Trophoblast cell (in vitro differentiated cells and primary cell): ENCODE measurements around the gene USP5.

Experiments
- DNase-seq, 2 donors: peaks; one replicate each; pipeline ENCODE4 v3.0.0-alpha.2; 2016
- H2AFZ ChIP-seq: 2 replicates; pipeline ENCODE4 v1.6.1; 2013; ENCODE audit warnings: low read length, moderate library complexity, mild to moderate bottlenecking; ENCODE audit not compliant: insufficient read depth, poor library complexity
- H2AK5ac ChIP-seq: 2 replicates; pipeline ENCODE4 v1.6.1; 2013; ENCODE audit warnings: mild to moderate bottlenecking, low read length
- H2BK120ac ChIP-seq: 2 replicates; pipeline ENCODE4 v1.6.1; 2013; ENCODE audit warnings: low read length, mild to moderate bottlenecking, moderate library complexity; ENCODE audit not compliant: insufficient read depth, poor library complexity
- H2BK12ac ChIP-seq: 2 replicates; pipeline ENCODE4 v1.6.1; 2013; ENCODE audit warnings: mild to moderate bottlenecking, low read length, moderate library complexity
- H2BK5ac ChIP-seq: 2 replicates; pipeline ENCODE4 v1.6.1; 2013; ENCODE audit warnings: low read length, low read depth, moderate library complexity, mild to moderate bottlenecking; ENCODE audit not compliant: poor library complexity
- H3K14ac ChIP-seq: 2 replicates; pipeline ENCODE4 v1.6.1; 2013; ENCODE audit warnings: mild to moderate bottlenecking, low read length
- H3K18ac ChIP-seq: 2 replicates; pipeline ENCODE4 v1.6.1; 2013; ENCODE audit warnings: mild to moderate bottlenecking, low read length
- H3K23ac ChIP-seq: 2 replicates; pipeline ENCODE4 v1.6.1; 2013; ENCODE audit warnings: low read length
- H3K27ac ChIP-seq: 2 replicates; pipeline ENCODE4 v1.5.1; 2013; ENCODE audit warnings: low read depth, mild to moderate bottlenecking, inconsistent platforms, low read length, moderate library complexity
- H3K27me3 ChIP-seq: 2 replicates; pipeline ENCODE4 v1.6.1; 2013; ENCODE audit warnings: inconsistent platforms, mild to moderate bottlenecking, low read length, moderate library complexity; ENCODE audit not compliant: insufficient read depth
- H3K36me3 ChIP-seq, 2 experiments: 1 replicate in 1 of 2; 2 replicates in 1 of 2; pipeline ENCODE4 v1.6.1; 2013; ENCODE audit warnings: low read length in 2 of 2, mild to moderate bottlenecking in 2 of 2, moderate library complexity in 1 of 2; ENCODE audit not compliant: insufficient read depth in 2 of 2, control insufficient read depth in 1 of 2
- H3K4ac ChIP-seq: 2 replicates; pipeline ENCODE4 v1.6.1; 2013; ENCODE audit warnings: low read depth, mild to moderate bottlenecking, low read length, moderate library complexity
- H3K4me1 ChIP-seq, 2 experiments: 1 replicate in 1 of 2; 2 replicates in 1 of 2; pipeline ENCODE4 v1.6.1; 2013; ENCODE audit warnings: low read length in 2 of 2, mild to moderate bottlenecking in 2 of 2, moderate library complexity in 1 of 2; ENCODE audit not compliant: insufficient read depth in 2 of 2, control insufficient read depth in 1 of 2
- H3K4me2 ChIP-seq: 2 replicates; pipeline ENCODE4 v1.6.1; 2013; ENCODE audit warnings: inconsistent platforms, mild to moderate bottlenecking, low read length, moderate library complexity
- H3K4me3 ChIP-seq: 2 replicates; pipeline ENCODE4 v1.5.1; 2013; ENCODE audit warnings: mild to moderate bottlenecking, low read depth, low read length, inconsistent platforms
- H3K79me1 ChIP-seq: one replicate; pipeline ENCODE4 v1.6.1; 2013; ENCODE audit warnings: low read length
- H3K79me2 ChIP-seq: 2 replicates; pipeline ENCODE4 v1.6.1; 2013; ENCODE audit warnings: low read length, mild to moderate bottlenecking; ENCODE audit not compliant: control insufficient read depth, insufficient read depth, poor library complexity
- H3K9ac ChIP-seq: 2 replicates; pipeline ENCODE4 v1.6.1; 2013; ENCODE audit warnings: mild to moderate bottlenecking, low read length
- H3K9me3 ChIP-seq: 2 replicates; pipeline ENCODE4 v1.6.1; 2013; ENCODE audit warnings: low read depth, mild to moderate bottlenecking, control low read depth, inconsistent platforms, low read length; ENCODE audit not compliant: insufficient read depth
- H4K12ac ChIP-seq: 2 replicates; pipeline ENCODE4 v1.6.1; 2013; ENCODE audit warnings: low read depth, mild to moderate bottlenecking, low read length, moderate library complexity
- H4K8ac ChIP-seq: 2 replicates; pipeline ENCODE4 v1.6.1; 2013; ENCODE audit warnings: low read depth, mild to moderate bottlenecking, low read length, moderate library complexity
- H4K91ac ChIP-seq: one replicate; pipeline ENCODE4 v1.6.1; 2013; ENCODE audit warnings: low read depth, mild to moderate bottlenecking, low read length, moderate library complexity
- WGBS: extraction: QIAGEN DNeasy Blood & Tissue Kit; methylation state at CpG from one replicate; pipeline ENCODE4 v1.1.7; 2013; ENCODE audit warnings: missing lambda C conversion rate; ENCODE audit not compliant: insufficient read length, insufficient coverage; ENCODE audit errors: extremely low coverage; 5-methylcytosine and 5-hydroxymethylcytosine counted together

USP5 gene

GRCh38 chr12:6818222-6818621 is 33.7 kb upstream of the USP5 start:
- Histone ChIP-seq H3K9me3 (peaks cover 5% of the 10 kb centered on the region), H2BK12ac (no peak overlapping the region), H4K12ac (no peak overlapping the region), H3K4me3 (no peak overlapping the region), H2AFZ (no peak overlapping the region), H2BK120ac (no peak overlapping the region), H4K8ac (no peak overlapping the region), H3K23ac (no peak overlapping the region), H3K18ac (no peak overlapping the region), H3K79me1 (peaks cover 5% of the 10 kb centered on the region), H2BK5ac (no peak overlapping the region), H3K4ac (no peak overlapping the region), H2AK5ac (no peak overlapping the region), H3K27ac (no peak overlapping the region), H3K36me3 (no peaks in the 10 kb centered on the region), H3K14ac (no peak overlapping the region), H3K4me2 (no peak overlapping the region), H4K91ac (no peak overlapping the region), H3K79me2 (no peaks in the 10 kb centered on the region), H3K27me3 (no peaks in the 10 kb centered on the region), H3K4me1 (peaks cover 12 to 17% of the 10 kb centered on the region in 2 experiments), H3K9ac (no peak overlapping the region)
- DNase-seq = no peak
- WGBS = no CpG with 5 or more reads among the region's 10 CpGs

GRCh38 chr12:6818645-6819044 is 33.3 kb upstream of the USP5 start:
- H3K27me3 ChIP-seq = no peaks in the 10 kb centered on the region
- no peak overlapping the region for H4K12ac ChIP-seq
- H3K4ac ChIP-seq = no peak overlapping the region
- H4K91ac ChIP-seq = no peak overlapping the region
- H2BK12ac ChIP-seq = no peak overlapping the region
- no peak overlapping the region for H2BK120ac ChIP-seq
- no peak overlapping the region for H4K8ac ChIP-seq
- no peak overlapping the region for H3K18ac ChIP-seq
- peaks cover 12 to 21% of the 10 kb centered on the region in 2 experiments for H3K4me1 ChIP-seq
- DNase-seq = no peak
- H3K27ac ChIP-seq = no peak overlapping the region
- H3K14ac ChIP-seq = no peak overlapping the region
- no peak overlapping the region for H3K4me2 ChIP-seq
- H3K79me2 ChIP-seq = no peaks in the 10 kb centered on the region
- no peak overlapping the region for H3K23ac ChIP-seq
- H3K9me3 ChIP-seq = peaks cover 5% of the 10 kb centered on the region
- H3K9ac ChIP-seq = no peak overlapping the region
- no peaks in the 10 kb centered on the region for H3K36me3 ChIP-seq
- no peak overlapping the region for H2AK5ac ChIP-seq
- no peak overlapping the region for H3K4me3 ChIP-seq
- H2BK5ac ChIP-seq = no peak overlapping the region
- WGBS = no CpG with 5 or more reads among the region's 5 CpGs
- no peak overlapping the region for H2AFZ ChIP-seq
- H3K79me1 ChIP-seq = peaks cover 5% of the 10 kb centered on the region

DNA sequence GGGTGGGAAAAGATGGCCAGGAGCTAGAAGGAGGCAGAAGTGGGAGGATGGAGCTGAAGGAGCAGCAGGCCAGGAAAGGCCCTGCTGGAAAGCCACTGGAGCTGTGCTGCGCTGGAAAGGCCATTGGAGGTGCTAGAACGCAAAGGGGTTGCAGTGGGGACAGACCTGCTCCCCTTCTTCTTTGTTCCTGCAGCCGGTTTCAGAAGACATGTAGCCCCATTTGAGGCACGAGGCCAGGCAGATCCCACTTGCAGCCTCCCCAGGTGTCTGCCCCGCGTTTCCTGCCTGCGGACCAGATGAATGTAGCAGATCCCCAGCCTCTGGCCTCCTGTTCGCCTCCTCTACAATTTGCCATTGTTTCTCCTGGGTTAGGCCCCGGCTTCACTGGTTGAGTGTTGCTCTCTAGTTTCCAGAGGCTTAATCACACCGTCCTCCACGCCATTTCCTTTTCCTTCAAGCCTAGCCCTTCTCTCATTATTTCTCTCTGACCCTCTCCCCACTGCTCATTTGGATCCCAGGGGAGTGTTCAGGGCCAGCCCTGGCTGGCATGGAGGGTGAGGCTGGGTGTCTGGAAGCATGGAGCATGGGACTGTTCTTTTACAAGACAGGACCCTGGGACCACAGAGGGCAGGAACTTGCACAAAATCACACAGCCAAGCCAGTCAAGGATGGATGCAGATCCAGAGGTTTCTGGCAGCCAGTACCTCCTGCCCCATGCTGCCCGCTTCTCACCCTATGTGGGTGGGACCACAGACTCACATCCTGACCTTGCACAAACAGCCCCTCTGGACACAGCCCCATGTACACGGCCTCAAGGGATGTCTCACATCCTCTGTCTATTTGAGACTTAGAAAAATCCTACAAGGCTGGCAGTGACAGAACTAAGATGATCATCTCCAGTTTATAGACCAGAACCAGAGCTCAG is 32.6 kb upstream of the USP5 start:
- no peak overlapping the region for H3K18ac ChIP-seq
- no peak overlapping the region for H3K14ac ChIP-seq
- no peak overlapping the region for H3K23ac ChIP-seq
- H3K9me3 ChIP-seq = peaks cover 5% of the 10 kb centered on the region
- no peak overlapping the region for H4K8ac ChIP-seq
- H4K91ac ChIP-seq = no peak overlapping the region
- H3K4me3 ChIP-seq = peak overlapping the region; percentile 11
- no peak for DNase-seq
- no peak overlapping the region for H2AFZ ChIP-seq
- H3K79me2 ChIP-seq = no peaks in the 10 kb centered on the region
- H2AK5ac ChIP-seq = no peak overlapping the region
- no peaks in the 10 kb centered on the region for H3K36me3 ChIP-seq
- H2BK120ac ChIP-seq = no peak overlapping the region
- no peak overlapping the region for H3K4me2 ChIP-seq
- no peak overlapping the region for H2BK5ac ChIP-seq
- H3K4ac ChIP-seq = no peak overlapping the region
- no CpG with 5 or more reads among the region's 13 CpGs for WGBS
- no peak overlapping the region for H2BK12ac ChIP-seq
- no peaks in the 10 kb centered on the region for H3K27me3 ChIP-seq
- H3K4me1 ChIP-seq = peaks cover 12 to 21% of the 10 kb centered on the region in 2 experiments
- no peak overlapping the region for H3K27ac ChIP-seq
- H3K9ac ChIP-seq = no peak overlapping the region
- H3K79me1 ChIP-seq = peaks cover 5% of the 10 kb centered on the region
- no peak overlapping the region for H4K12ac ChIP-seq

DNA sequence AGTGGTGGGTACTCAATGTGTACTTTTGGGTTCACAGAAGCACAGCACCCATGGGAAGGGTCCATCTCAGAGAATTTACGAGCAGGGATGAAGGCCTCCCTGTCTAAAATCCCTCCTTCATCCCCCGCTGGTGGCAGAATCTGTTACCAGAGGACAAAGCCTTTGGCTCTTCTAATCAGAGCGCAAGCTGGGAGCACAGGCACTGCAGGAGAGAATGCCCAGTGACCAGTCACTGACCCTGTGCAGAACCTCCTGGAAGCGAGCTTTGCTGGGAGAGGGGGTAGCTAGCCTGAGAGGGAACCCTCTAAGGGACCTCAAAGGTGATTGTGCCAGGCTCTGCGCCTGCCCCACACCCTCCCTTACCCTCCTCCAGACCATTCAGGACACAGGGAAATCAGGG is 31.8 kb upstream of the USP5 start:
- H3K18ac ChIP-seq = no peak overlapping the region
- no CpG with 5 or more reads among the region's 5 CpGs for WGBS

More for the DNA sequence above, 31.8 kb upstream of the USP5 start:
- Histone ChIP-seq H4K8ac (no peak overlapping the region), H4K91ac (no peak overlapping the region), H2AK5ac (no peak overlapping the region), H3K23ac (no peak overlapping the region), H4K12ac (no peak overlapping the region), H3K79me1 (peaks cover 5% of the 10 kb centered on the region), H3K4me1 (peaks cover 12 to 23% of the 10 kb centered on the region in 2 experiments), H3K36me3 (no peaks in the 10 kb centered on the region), H3K79me2 (no peaks in the 10 kb centered on the region), H2BK120ac (no peak overlapping the region), H2BK5ac (no peak overlapping the region), H2AFZ (no peak overlapping the region), H3K4me3 (no peak overlapping the region), H3K27ac (no peak overlapping the region), H2BK12ac (no peak overlapping the region), H3K4ac (no peak overlapping the region), H3K9me3 (peaks cover 5% of the 10 kb centered on the region), H3K27me3 (no peaks in the 10 kb centered on the region), H3K14ac (no peak overlapping the region), H3K9ac (no peak overlapping the region), H3K4me2 (no peak overlapping the region)
- DNase-seq = no peak
